Astrocyte of the spinal cord (primary cell): ENCODE results near the gene IGSF11.

Experiments
- DNase-seq: peaks from one replicate; pipeline ENCODE4 v3.0.0; 2011; ENCODE audit warnings: low read depth, low spot score
- H3K4me3 ChIP-seq: 2 replicates; pipeline ENCODE4 v1.5.1; 2011; ENCODE audit warnings: low read depth, mild to moderate bottlenecking, low read length, moderate library complexity
- CTCF ChIP-seq: IDR thresholded peaks from 2 replicates; pipeline ENCODE4 v1.5.1; 2012; ENCODE audit warnings: low read depth, mild to moderate bottlenecking, low read length, inconsistent platforms
- in situ Hi-C: cut with HindIII; loops from 2 replicates; pipeline ENCODE4 v1.10.0; 2017; ENCODE audit warnings: low sequenced_read_pairs

Gene IGSF11

GRCh38 chr3:118955914-118956556, 78.6 kb downstream of the IGSF11 start:
- no peak for DNase-seq
- H3K4me3 ChIP-seq: no peak overlapping the region
- TF ChIP-seq CTCF: no peak
- in situ Hi-C loops: no loop called here

DNA sequence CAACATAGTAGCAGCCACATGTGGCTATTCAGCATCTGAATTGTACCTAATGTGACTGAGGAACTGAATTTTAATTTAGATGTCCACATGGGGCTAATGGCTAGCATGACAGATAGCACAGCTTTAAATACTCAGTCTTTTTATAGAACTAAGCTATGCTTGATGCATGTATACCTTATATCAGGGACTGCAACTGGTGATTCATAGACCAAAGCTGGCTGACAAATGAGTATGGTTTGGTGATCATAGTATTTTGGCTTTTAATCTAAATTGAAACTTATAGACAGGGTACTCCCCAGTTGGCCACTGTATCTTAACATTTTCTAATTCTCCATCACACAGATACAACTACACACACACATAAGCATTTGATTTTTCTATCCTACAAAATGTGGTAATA, 83.6 kb downstream of the IGSF11 start:
- no peak overlapping the region for H3K4me3 ChIP-seq
- in situ Hi-C loops: no loop called here
- no peak for TF ChIP-seq CTCF
- no peak for DNase-seq

- no peak overlapping the region for H3K4me3 ChIP-seq
Measured at GRCh38 chr3:118949113-118949760, 85.4 kb downstream of the IGSF11 start.

GRCh38 chr3:118948146-118948545, 86.5 kb downstream of the IGSF11 start:
- in situ Hi-C loops: no loop called here
- no peak overlapping the region for H3K4me3 ChIP-seq
- DNase-seq: no peak
- TF ChIP-seq CTCF: no peak

More at GRCh38 chr3:118949113-118949760, 85.4 kb downstream of the IGSF11 start:
- in situ Hi-C loops: no loop called here
- DNase-seq: no peak
- no peak for TF ChIP-seq CTCF

GRCh38 chr3:118946449-118946848, 88.2 kb downstream of the IGSF11 start:
- no peak for DNase-seq
- in situ Hi-C loops: no loop called here
- TF ChIP-seq CTCF: no peak
- H3K4me3 ChIP-seq: no peak overlapping the region

GRCh38 chr3:118945834-118946233, 88.8 kb downstream of the IGSF11 start:
- H3K4me3 ChIP-seq: no peak overlapping the region
- TF ChIP-seq CTCF: no peak
- in situ Hi-C loops: no loop called here
- no peak for DNase-seq
